Right ventricle myocardium inferior (tissue), 1 donor: ENCODE data around the gene USP6NL. TPM values are rescaled to one million over a fixed set of nuclear protein-coding genes. Genes with fewer than 3 reads are reported as not detected.

Experiments used
- ATAC-seq: fragments of 200-7000 bp; cut with Tn5 transposase; one replicate; pipeline ENCODE4 v1.9.1; 2020; ENCODE audit warnings: mild to moderate bottlenecking, moderate library complexity
- DNase-seq: peaks from one replicate; pipeline ENCODE4 v3.0.0; 2021; ENCODE audit errors: missing footprints
- intact Hi-C: fragments of 100-400 bp; cut with DNase I; formaldehyde crosslinking; loops from one replicate; pipeline ENCODE4 v1.11.0; 2022
- total RNA-seq: library from RNA; stranded (reverse); fragmentation: NEBNext Ultra II Directional; extraction: Animal tissue kit (Norgen Biotek cat#: 25700); gene quantifications from one replicate; pipeline ENCODE4 v1.2.1, GENCODE V29; 2021
- donor health status: DM: no; HTN: yes; CAD: no; lungs with severe emphysema.

The USP6NL gene
- total RNA-seq, 1 donor from 2014 or later: 6.4 TPM

DNA sequence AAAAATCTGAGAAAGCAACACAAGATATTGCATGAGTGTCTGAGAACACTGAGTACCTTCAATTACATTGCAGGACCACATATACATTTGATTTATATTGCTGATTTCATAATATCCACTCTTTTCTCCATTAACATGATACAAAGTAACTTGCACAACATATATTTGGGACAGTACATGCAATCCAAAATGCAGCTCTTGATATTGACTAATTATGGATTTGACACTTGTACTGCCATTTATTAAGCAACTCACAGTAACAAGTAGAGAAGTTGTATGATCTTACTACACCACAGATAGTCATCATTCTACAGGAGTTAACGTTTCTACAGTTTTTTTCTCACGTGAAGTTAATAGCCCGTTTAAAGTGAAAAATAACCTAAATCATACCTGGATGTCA is 46.7 kb downstream of the USP6NL start:
- ATAC-seq: no peak
- no peak for DNase-seq
- intact Hi-C loops: no loop called here

DNA sequence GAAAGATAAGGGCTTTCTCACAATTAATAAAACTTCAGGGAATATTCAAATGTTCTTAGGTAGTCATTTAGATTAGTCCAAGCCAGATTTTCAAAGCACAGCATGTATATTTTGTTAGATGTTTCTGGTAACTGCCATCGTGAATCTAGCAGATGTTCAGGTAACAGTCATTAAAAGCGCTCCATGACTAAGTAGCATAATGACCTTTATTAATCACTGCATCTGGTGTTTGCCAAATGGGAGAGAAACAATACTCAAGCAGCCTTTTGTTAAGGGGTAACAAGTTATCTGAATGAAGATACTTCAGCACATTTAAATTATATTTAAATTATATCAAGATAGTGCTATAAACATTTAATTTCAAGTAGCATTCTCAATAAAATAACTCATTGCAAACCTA is 47.5 kb downstream of the USP6NL start:
- intact Hi-C loops: no loop called here
- DNase-seq: no peak
- ATAC-seq: no peak

- intact Hi-C loops: no loop called here
- ATAC-seq (no peak), DNase-seq (no peak)
Measured at GRCh38 chr10:11562888-11563287, 48.6 kb downstream of the USP6NL start.

DNA sequence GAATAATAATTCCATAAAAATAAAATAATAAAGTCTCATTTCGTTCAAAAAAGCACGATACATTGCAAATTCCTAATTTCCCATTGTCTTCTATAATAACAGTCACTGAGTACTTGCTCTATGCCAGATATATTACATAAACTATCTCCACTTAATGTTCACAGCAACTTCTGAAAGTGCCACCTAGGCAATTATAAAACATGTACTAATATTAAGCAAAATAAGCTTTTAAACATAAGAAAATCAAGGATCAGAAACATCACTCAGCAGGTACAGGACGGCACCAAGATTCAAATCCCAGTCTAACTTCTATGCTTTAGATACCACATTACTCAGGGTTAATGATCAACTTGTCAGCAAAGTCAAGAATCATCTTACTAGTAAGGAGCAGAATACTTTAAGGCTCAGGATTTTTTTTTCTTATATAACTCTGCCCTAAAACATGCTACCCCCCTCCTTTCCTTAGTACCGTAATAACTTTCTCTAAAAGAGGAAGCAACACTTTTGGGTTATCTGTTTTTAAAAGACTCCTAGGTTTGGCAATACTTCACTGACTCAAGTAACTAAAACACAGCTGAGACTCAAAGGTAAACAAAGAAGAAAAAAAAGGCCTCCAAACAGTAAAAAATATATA is 51.3 kb downstream of the USP6NL start:
- ATAC-seq (no peak), DNase-seq (no peak)
- intact Hi-C loops: no loop called here

GRCh38 chr10:11557967-11558366 is 53.5 kb downstream of the USP6NL start:
- ATAC-seq (no peak), DNase-seq (no peak)

GRCh38 chr10:11557513-11557912 is 53.9 kb downstream of the USP6NL start:
- no peak for ATAC-seq
- intact Hi-C loops: no loop called here
- no peak for DNase-seq

More at GRCh38 chr10:11557967-11558366, 53.5 kb downstream of the USP6NL start:
- intact Hi-C loops: no loop called here

GRCh38 chr10:11555556-11555955 is 55.9 kb downstream of the USP6NL start:
- DNase-seq: no peak
- no peak for ATAC-seq
- intact Hi-C loops: no loop called here

GRCh38 chr10:11553773-11554381 is 57.6 kb downstream of the USP6NL start:
- no peak for DNase-seq
- intact Hi-C loops: no loop called here
- ATAC-seq: no peak

GRCh38 chr10:11551916-11552602 is 59.4 kb downstream of the USP6NL start:
- DNase-seq (no peak), ATAC-seq (no peak)
- intact Hi-C loops: no loop called here

DNA sequence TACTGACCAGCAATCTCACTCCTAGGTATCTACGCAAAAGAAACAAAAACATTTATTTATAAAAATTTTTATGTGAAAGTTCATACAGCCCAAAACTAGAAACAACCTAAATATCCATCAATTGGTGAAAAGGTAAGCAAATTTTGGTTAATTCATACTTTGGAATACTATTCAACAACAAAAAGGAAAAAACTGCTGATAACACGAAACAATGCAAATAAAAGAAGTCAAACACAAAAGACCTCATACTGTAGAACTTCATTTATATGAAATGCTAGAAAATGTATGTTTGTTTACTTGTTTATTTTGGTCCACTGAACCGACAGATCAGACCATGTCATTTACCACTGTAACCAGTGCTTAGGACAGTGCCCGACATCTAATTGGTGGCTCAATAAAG is 60.3 kb downstream of the USP6NL start:
- no peak for DNase-seq
- ATAC-seq: no peak
- intact Hi-C loops: no loop called here

DNA sequence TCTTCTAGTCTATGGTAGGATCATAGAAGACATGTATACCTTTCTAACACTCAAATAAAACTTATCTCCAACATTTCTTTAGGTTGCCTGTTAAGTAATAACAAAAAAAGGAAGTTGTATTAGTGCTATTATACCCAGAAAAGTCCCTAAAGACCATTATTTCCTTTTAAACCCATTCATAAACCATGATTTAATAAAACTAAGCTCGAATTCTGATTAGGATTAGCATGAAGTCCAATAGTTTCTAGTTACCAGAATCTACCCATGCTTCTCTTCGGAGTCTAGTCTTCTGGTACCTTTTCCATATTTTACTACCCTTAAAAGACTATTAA is 62.7 kb downstream of the USP6NL start:
- DNase-seq (no peak), ATAC-seq (no peak)
- intact Hi-C loops: no loop called here

DNA sequence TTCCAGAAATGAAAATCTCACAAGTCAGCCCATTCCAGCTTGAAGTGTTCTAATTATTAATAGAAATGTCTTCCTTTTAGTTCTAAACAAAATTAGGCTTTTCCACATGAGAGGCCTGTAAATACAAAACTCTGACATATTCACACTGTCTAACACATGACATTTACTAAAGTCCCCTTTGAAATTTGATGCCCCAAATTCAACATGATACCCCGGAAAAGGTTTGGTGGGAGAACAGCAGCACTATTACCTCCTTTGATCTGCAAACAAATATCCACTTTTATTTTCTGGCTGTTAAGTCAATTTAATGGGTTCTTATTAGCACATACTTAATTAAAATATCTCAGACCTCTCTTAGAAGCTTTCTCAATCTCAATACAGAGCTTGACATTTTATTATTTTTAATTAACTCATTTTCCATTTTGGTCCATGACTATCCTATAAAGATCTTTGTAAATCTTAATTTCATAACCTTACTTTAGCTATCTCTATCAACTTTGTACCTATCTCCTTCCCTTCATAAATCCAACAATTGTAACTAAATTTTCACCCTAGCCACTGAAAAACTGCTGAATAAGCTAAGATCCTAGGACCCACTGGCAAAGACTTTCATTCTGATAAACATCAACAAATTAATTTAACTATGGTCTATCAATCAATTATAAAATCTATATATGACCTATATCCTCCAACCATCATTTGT is 63.2 kb downstream of the USP6NL start:
- DNase-seq (no peak), ATAC-seq (no peak)
- intact Hi-C loops: no loop called here

DNA sequence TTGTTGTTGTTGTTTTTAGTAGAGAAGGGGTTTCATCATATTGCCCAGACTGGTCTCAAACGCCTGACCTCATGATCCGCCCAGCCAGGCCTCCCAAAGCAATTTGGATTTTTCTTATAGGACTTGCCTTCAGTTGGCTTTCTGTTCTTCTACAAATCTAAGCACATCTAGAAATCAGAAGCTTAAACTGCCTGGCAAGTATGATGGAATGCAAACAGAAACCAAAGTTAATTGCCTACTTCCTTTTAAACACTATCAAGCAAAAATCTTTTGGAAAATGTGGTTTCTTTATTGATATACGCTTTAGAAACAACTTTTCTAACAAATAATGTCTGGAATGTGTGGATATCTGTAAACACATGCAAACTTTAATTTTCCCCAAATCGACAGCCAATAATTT is 64.9 kb downstream of the USP6NL start:
- DNase-seq (no peak), ATAC-seq (no peak)
- intact Hi-C loops: no loop called here

DNA sequence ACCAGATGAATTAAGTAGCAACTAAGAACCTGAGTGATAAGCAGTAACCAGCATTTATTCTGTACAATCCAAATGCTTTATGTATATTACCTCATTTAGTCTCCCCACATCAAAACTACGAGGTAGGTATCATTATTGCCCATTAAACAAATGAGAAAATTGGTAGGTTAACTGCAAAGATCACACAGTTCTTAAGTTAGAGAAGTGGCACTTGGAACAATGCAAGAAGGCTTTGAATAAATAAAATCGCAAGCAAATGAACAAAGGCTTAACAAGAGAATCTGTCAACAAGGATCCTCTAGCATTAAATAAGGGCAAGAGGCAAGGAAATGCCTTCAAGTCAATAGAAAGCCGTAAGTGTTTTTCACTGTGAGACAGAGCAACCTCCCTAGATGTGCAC is 70.2 kb downstream of the USP6NL start:
- intact Hi-C loops: no loop called here
- no peak for DNase-seq
- ATAC-seq: no peak

GRCh38 chr10:11539191-11539868 is 72.1 kb downstream of the USP6NL start:
- DNase-seq (no peak), ATAC-seq (no peak)
- intact Hi-C loops: no loop called here

- intact Hi-C loops: no loop called here
- ATAC-seq (no peak), DNase-seq (no peak)
Measured at GRCh38 chr10:11538834-11539190, 72.6 kb downstream of the USP6NL start.

DNA sequence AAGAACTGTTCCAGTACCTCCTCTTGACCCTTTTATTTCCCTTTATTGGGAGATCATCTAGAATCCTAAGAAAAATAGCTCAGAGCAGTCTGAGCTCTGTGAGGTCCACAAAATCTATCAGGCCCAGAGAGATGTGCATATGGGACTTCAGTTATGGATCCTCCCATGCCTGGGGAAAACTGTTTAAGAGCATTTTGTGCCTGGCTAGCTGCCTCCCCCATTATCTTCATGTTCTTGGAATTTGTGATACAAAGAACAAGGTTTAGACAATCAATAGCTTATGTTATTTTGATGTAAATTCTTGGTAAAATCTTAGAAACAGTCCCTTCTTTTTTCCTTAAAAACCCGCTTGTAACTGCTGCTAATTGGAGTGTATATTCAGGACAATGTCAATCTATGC is 75.2 kb downstream of the USP6NL start:
- intact Hi-C loops: no loop called here
- DNase-seq: no peak

DNA sequence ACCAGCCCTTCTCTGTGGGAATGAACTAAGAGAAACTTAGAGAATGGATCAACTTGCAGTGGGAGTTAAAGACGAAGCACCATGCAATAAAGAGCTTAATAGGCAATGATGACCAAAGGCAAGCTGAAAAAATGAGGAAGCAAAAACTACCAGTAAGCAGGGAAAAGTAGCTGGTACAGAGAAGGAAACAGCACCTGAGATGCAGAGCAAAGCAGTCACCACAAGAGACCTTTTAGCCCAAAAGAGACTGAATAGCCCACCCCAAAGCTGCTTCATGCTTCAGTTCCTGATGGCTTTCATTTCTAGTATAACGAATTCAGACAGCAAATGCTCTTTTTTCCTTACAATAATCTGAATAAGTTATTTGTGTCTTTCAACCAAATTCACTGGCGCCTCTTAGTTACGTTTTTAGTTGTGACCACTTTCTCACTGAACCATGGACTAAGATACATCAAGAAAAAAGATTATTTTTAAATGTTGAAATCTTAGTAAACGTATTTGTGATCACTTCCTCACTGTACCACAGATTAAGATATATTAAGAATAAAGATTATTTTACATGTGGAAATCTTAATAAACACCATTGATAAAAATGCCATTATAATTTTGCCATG is 76.0 kb downstream of the USP6NL start:
- intact Hi-C loops: no loop called here
- DNase-seq (no peak), ATAC-seq (no peak)

More for the DNA sequence above, 75.2 kb downstream of the USP6NL start:
- ATAC-seq: no peak

DNA sequence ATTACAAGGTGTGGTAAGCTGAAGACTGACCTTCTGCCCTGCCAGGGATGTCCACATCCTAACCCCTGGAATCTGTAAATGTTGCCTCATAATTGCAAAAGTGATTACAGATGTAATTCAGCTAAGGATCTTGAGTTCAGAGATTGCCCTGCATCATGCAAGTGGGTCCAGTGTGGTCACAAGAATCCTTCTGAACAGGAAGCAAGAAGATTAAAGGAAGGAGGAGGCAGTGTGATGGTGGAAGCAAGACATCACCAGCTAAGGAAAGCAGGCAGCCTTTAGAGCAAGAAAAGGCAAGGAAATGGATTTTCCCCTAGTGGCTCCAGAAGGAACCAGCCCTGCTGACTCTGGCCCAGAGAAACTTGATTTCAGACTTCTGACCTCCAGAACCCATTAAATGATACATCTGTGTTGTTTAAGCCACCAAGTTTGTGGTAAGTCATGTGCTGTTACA is 78.1 kb downstream of the USP6NL start:
- ATAC-seq (peak; percentile 59), DNase-seq (no peak)
- intact Hi-C loops: loop anchor here (5.0 kb wide), 1 partner anchor 74 kb away; no protein-coding TSS in a partner anchor
